Body of pancreas (tissue), 4 donors: Measurements from ENCODE around the gene TNFRSF18. TPM values are rescaled to one million over a fixed set of nuclear protein-coding genes. Genes with fewer than 3 reads are reported as not detected.

Experiments used
- ATAC-seq: fragments of 150-250 bp; one replicate; pipeline ENCODE4 v1.9.1; 2016
- DNase-seq, 4 donors: peaks; one replicate each; pipeline ENCODE4 v3.0.0-alpha.2; 2019
- H3K27ac ChIP-seq, 4 donors: fragments of 200-600 bp; sonication (generic); 1 replicate in 3 of 4; 2 replicates in 1 of 4; pipeline versions ENCODE4 v1.5.1 to v1.6.1; 2016 to 2019; ENCODE audit warnings: mild to moderate bottlenecking in 1 of 4, mixed read lengths in 1 of 4, moderate library complexity in 1 of 4
- H3K27me3 ChIP-seq, 2 donors: fragments of 200-600 bp; sonication (generic); one replicate each; pipeline ENCODE4 v1.6.0; 2016; ENCODE audit warnings: mild to moderate bottlenecking in 1 of 2
- H3K36me3 ChIP-seq, 2 donors: fragments of 200-600 bp; sonication (generic); replicated peaks in 1 of 2; 2 replicates each; pipeline ENCODE4 v1.5.1; 2016; ENCODE audit warnings: low read depth in 2 of 2; ENCODE audit not compliant: insufficient read depth in 1 of 2
- H3K4me1 ChIP-seq: fragments of 200-600 bp; sonication (generic); one replicate; pipeline ENCODE4 v1.6.0; 2016
- H3K4me3 ChIP-seq, 2 donors: fragments of 200-600 bp; sonication (generic); 1 replicate in 1 of 2; 2 replicates in 1 of 2; pipeline ENCODE4 v1.5.1; 2016 to 2019
- H3K9me3 ChIP-seq, 3 donors: fragments of 200-600 bp; sonication (generic); 1 replicate in 2 of 3; 2 replicates in 1 of 3; pipeline ENCODE4 v1.5.1; 2016
- CTCF ChIP-seq, 7 experiments: fragments of 450-650 bp in 4 of 7; fragments of 200-600 bp in 3 of 7; sonication (generic) in 3 of 7; IDR thresholded peaks; one replicate each; pipeline ENCODE4 v1.5.1; 2016 to 2019; ENCODE audit warnings: antibody characterized with exemption in 7 of 7
- POLR2A ChIP-seq, 3 donors: fragments of 450-650 bp; IDR thresholded peaks; one replicate each; pipeline ENCODE4 v1.6.1; 2016; ENCODE audit warnings: antibody characterized with exemption in 3 of 3, mild to moderate bottlenecking in 2 of 3
- WGBS, 2 donors: methylation state at CpG; one replicate each; pipeline ENCODE4 v1.1.5; 2017; 5-methylcytosine and 5-hydroxymethylcytosine counted together
- intact Hi-C: fragments of 100-400 bp; cut with DNase I; formaldehyde crosslinking; loops from one replicate; pipeline ENCODE4 v1.15.1; 2023
- total RNA-seq, 2 donors: library from RNA; depleted of rRNA; stranded (reverse); fragments of >200 nt; gene quantifications; one replicate each; pipeline ENCODE4 v1.1.0, GENCODE V29; 2016

TNFRSF18 gene
- total RNA-seq, 2 donors from 2014 or later: not detected

GRCh38 chr1:1225238-1225845, 18.9 kb upstream of the TNFRSF18 start:
- Histone ChIP-seq H3K27me3 (no peaks in the 10 kb centered on the region), H3K4me1 (peaks cover 12% of the 10 kb centered on the region), H3K9me3 (no peaks in the 10 kb centered on the region), H3K27ac (no peak overlapping the region), H3K4me3 (no peak overlapping the region), H3K36me3 (peaks cover 20 to 31% of the 10 kb centered on the region in 2 donors)
- ATAC-seq: no peak
- intact Hi-C loops: loop anchor here (5.0 kb wide), 1 partner anchor 108 kb away; the partner anchor contains the start of gene C1orf159
- DNase-seq: no peak
- WGBS, 2 donors: 84 to 96% methylated on average over 16 to 34 of the region's 34 CpGs
- TF ChIP-seq POLR2A (IDR thresholded peaks at IDR 0.05) (no peak), CTCF (IDR thresholded peaks at IDR 0.05) (no peak)

GRCh38 chr1:1223891-1224290, 17.5 kb upstream of the TNFRSF18 start:
- Histone ChIP-seq H3K36me3 (peaks cover 20 to 31% of the 10 kb centered on the region in 2 donors), H3K4me1 (no peaks in the 10 kb centered on the region), H3K9me3 (no peaks in the 10 kb centered on the region), H3K27ac (no peak overlapping the region), H3K4me3 (no peak overlapping the region), H3K27me3 (no peaks in the 10 kb centered on the region)
- no peak for TF ChIP-seq POLR2A (IDR thresholded peaks at IDR 0.05)
- no peak for TF ChIP-seq CTCF (IDR thresholded peaks at IDR 0.05)
- no peak for DNase-seq
- intact Hi-C loops: no loop called here
- WGBS, 2 donors: 90 to 93% methylated on average over 11 to 21 of the region's 21 CpGs
- no peak for ATAC-seq

- H3K4me1 ChIP-seq: no peaks in the 10 kb centered on the region
- TF ChIP-seq CTCF (IDR thresholded peaks at IDR 0.05) (no peak), POLR2A (IDR thresholded peaks at IDR 0.05) (no peak)
- intact Hi-C loops: no loop called here
- no peak overlapping the region for H3K27ac ChIP-seq
- no peak for ATAC-seq
- H3K9me3 ChIP-seq: no peaks in the 10 kb centered on the region
- peaks cover 20 to 29% of the 10 kb centered on the region in 2 donors for H3K36me3 ChIP-seq
- no peak for DNase-seq
- no peak overlapping the region for H3K4me3 ChIP-seq
- H3K27me3 ChIP-seq: no peaks in the 10 kb centered on the region
- WGBS, 2 donors: 95 to 100% methylated on average over 4 to 15 of the region's 15 CpGs
Observed at GRCh38 chr1:1223321-1223720, 16.9 kb upstream of the TNFRSF18 start.

GRCh38 chr1:1222575-1223225, 16.3 kb upstream of the TNFRSF18 start:
- no peak for DNase-seq
- TF ChIP-seq CTCF (IDR thresholded peaks at IDR 0.05) (no peak), POLR2A (IDR thresholded peaks at IDR 0.05) (no peak)
- no peaks in the 10 kb centered on the region for H3K27me3 ChIP-seq
- no peak for ATAC-seq
- H3K4me3 ChIP-seq: no peak overlapping the region
- WGBS, 2 donors: 93 to 96% methylated on average over 36 to 44 of the region's 44 CpGs
- H3K9me3 ChIP-seq: no peaks in the 10 kb centered on the region
- H3K4me1 ChIP-seq: no peaks in the 10 kb centered on the region
- no peak overlapping the region for H3K27ac ChIP-seq
- intact Hi-C loops: no loop called here
- H3K36me3 ChIP-seq: peaks cover 15 to 25% of the 10 kb centered on the region in 2 donors
